HL-60/S4 treated with retinoic acid at 250 ng/mL for 4 days and 3 days (cell line): Measurements from ENCODE around the gene ERFL.

Experiments used
- in situ Hi-C: fragments of 300-500 bp; cut with MboI; formaldehyde crosslinking; loops from 2 replicates; pipeline ENCODE4 v1.7.0; 2022; ENCODE audit warnings: low sequenced_read_pairs

Gene ERFL

GRCh38 chr19:41927497-41928192 is 604 bp downstream of the ERFL start:
- in situ Hi-C loops, result no loop called here

DNA sequence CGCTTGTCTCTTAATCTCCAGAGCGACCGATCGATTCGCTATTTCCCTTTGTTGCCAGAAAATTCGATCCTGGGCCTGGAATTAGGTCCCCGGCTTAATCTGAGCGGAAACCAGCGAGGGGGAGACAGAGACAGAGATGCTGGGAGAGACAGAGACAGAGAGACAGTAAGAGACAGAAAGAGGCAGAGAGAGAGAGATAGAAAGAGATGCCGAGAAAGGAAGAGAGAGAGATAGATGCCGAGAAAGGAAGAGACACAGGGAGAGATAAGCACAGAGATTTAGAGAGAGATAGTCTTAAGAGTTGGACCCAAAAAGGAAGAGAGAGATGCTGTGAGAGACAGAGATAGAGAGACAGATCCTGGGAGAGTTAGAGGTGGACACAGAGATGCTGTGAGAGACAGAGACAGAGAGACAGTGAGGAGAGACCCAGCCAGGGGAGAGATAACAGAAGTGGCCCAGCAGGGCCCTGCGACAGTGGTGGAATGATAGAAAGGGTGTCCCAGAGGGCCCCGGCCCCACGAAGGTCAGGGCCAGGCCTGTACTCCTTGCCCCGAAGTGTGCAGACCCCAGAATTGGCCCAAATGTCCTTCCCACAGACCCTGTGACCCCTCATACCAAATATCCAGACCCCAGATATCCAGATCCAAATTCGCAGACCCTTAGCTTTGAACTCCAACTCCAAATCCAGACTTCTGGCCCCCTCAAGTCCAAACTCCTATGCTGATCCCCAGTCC is 1.3 kb downstream of the ERFL start:
- in situ Hi-C loops, result no loop called here

DNA sequence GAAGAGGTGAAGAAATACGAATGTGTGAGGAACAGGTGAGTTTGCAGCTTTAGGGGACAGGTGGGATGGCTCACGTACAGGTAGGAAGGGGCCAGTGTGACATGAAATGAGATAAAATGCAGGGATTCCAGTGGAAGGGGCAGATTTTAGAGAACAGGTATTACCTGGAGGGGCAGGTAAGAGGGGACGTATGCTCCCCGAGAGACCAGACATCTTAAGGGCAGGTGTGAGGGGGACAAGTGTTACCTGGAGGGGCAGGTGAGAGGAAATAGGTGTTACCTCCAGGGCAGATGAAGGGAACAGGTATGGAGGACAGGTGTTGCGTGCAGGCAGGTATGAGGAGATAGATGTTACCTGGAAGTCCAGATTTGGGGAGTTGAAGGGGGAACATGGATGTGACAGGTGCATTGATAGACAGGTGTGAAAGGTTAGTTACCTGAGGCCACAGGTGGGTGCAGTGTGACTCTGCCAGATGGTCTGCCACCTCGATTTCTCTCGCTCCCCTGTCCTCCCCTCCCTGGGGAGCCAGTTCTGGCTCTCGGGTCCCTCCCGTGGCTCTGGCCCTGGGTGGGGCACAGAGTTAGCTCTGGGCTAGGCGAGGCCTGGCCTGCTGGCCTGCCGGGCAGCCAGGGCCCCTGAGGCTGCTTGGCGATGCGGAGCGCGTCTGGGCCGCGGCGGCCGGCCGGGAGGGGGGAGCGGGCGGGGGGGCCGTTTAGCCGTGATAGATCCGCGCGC is 2.1 kb downstream of the ERFL start:
- in situ Hi-C loops, result no loop called here

GRCh38 chr19:41925208-41926003 is 2.8 kb downstream of the ERFL start:
- in situ Hi-C loops, result no loop called here

DNA sequence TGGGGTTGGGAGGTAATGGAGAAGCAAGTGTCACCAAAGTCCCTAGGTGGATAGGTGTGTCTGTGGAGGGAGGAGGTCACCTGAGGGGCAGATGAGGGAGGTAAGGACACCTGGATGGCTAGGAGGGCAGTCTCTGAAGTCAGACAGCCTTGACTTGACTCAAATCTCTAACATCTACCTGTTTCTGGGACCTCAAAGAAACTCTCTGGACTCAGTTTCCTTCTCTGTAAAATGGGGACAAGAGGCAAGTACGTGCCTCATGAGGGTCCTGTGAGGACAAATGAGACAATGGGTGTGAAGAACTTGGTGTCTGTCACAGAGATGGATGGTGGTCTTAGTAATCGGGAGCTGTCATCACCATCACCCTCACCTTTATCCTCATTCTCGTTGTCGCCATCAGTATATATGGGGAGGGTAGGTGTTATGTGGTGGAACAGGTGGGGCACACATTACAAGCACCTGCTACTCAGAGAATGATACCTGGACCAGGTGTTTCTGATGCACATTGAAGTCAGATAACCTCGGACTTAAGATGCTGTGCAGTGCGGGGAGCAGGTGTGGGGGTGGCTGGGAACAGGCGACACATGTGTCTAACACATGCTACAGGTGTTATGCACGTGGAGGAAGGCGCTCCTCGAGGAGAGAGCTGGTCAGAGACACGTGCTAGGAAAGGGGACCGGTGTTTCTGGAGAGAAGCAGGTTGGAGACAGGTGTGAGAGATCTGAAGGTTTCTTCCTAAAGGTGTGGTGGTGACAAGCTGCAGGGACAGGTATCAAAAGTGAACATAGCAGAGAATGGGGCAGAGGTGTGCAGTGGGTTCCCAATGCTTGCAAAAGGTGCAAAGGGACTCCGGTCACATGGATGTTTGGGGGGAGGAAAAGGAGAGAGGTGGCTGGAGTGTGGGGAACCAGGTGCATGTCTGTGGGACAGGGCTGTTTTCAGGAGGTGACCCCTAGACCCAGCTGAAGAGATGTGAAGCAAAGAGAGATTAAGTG is 3.8 kb downstream of the ERFL start:
- in situ Hi-C loops, result no loop called here

- in situ Hi-C loops, result no loop called here
These were observed 5.0 kb downstream of the ERFL start for GRCh38 chr19:41923045-41923788.

DNA sequence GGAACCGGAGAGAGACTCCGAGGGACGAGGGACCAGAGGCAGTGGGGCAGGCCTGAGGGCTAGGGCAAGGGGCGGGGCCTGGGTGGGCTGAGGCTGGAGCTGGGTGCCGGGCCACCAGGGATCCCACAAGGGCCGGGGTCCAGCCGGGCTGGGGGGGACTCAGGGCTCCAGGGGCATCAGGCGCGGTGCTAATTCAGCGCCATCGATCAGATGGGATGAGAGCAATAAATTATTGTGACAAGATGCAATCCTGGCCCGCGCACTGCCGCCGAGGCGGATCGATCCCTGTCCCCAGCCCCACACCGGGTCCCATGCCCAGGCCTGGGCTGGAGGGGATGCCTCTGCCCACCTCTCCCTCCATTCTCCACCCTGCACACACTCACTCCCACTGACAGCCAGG is 5.7 kb downstream of the ERFL start:
- in situ Hi-C loops, result no loop called here

DNA sequence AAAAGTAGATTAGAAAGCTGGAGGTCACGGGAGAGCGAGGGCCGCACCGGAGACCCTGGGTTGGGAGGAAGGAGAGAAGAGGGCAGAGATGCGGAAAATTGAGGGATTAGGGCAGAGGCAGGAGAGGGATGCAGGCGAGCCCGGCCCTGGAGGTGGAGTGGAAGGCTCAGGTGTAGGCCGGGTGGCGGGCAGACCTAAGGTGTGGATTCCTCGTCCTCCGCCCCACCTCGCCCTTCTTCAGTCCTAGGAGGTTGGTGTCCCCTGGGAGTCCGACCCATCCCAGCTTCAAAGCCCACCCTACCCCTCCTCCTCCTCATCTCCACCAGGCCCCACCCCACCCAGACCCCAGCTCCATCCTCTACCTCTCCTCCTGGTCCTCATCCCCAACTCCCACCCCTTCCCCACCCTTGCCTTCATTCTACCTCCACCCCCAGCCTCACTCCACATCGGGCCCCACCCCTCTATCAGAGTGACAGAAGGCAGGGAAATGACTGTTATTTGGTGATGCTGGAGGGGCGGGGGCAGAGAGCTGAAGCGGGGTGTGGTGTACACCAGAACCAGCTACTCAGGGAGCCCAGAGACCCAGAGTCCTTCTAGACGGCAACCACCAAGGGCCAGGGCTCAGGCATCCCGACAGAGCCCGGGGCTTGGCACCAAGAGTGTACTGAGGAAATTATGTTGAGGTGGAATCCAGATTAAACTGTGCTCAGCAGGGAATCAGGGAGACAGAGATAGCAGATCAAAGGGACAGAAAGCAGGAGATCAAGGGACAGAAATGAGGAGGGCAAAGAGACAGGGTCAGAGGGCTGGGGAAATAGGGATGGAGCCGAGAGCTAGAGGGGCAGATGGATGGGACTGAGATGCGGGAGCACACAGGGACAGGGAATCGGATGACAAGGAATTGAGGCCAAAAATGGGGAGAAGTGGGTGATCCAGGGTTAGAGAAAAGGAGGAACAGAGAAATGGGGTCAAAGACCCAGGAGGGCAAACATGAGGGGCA is 6.4 kb downstream of the ERFL start:
- in situ Hi-C loops, result no loop called here

DNA sequence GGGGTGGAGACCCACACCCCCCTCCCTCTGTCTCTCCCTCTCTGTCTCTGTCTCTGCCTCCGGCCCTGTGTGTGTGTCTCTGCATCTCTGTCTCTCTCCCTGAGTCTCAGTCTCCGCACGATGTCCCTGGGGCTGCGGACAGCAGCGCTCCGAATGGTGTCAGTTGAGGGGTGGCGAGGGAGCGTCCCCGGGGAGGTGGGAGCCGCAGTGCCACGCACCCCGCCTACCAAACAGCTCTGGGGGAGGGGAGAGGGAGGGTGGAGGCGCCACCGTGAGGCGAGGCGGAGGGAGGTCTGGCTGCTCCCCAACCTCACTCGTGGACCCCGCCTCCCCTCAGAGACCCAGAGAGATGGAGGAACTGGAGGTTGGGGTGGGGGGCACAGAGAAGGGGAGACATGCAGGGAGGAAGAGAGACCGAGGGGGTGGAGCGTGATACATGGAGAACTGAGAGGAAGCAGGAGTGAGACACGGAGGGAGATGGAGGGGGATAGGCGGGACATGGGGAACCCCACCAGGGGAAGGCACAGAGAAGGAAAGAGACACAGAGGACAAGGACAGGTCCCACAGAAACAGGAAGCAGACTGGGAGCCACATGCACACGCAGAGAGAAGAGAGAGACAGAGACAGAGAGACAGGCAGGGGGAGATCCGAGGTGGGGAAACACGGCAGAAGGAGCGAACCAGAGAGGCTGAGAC is 7.2 kb downstream of the ERFL start:
- in situ Hi-C loops, result no loop called here

DNA sequence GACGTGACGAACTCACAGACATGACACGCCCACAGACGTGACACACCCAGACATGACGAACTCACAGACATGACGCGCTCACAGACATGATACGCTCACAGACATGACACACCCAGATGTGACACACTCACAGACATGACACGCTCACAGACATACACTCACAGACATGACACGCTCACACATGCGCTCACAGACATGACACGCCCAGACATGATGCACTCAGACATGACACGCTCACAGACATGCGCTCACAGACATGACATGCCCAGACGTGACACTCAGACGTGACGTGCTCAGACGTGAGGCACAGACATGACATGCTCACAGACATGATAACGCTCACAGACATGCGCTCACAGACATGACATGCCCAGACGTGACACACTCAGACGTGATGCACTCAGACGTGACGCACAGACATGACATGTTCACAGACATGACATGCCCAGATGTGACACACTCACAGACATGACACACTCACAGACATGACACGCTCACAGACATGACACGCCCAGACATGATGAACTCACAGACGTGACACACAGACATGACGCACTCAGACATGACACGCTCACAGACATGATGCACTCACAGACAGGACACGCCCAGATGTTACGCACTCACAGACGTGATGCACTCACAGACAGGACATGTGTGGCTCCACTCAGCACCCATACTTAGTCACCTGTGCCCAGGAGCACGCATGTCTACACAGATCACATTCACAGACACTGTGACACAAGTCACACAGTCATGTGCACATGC is 8.1 kb downstream of the ERFL start:
- in situ Hi-C loops, result no loop called here

GRCh38 chr19:41918653-41919244 is 9.5 kb downstream of the ERFL start:
- in situ Hi-C loops, result no loop called here

DNA sequence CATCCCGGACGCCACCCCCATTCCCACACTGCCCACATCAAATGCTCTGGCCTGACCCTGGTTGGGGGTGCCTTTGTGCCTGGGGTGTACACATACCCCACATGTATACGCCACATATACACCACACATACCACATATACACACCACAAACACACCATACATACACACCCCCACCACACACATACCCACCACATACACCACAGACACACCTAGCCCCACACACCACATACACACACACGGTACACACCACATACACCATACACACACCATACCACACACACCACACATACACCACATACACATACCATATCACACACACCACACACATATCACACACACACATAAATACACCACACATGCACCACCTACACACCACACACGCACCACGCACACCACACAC is 10.2 kb downstream of the ERFL start:
- in situ Hi-C loops, result no loop called here

- in situ Hi-C loops, result no loop called here
These were observed 10.6 kb downstream of the ERFL start for GRCh38 chr19:41917676-41918075.

DNA sequence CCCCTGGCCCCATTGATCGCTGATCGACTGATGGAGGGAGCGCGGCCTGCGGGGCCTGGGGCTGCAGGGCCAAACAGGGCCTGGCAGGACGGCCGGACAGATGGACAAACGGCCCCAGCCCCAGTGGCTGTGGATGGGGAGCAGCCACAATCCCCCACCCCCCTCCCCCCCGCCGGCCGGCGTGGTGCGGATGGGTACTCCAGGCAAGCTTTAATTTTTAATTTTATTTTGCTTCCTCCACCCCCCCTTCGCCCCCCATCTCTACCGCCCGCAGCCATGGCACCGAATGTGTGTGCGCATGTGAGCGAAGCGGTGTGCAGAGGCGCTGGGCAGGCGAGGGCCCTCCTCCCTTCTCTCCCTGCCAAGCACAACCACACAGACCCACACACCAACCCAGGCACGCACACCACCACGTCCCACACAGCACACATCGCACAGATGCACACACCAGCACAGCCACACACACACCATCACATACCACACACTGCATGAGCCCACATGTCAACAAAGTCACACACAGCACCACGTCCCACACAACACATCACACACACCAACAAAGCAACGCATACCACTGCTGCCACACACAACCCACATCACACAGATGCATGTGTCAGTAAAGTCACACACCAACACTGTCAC is 12.4 kb downstream of the ERFL start:
- in situ Hi-C loops, result no loop called here

GRCh38 chr19:41915021-41915775 is 13.1 kb downstream of the ERFL start:
- in situ Hi-C loops, result no loop called here
